Measurements from ENCODE around the gene SC5D. TPM values are rescaled to one million over a fixed set of nuclear protein-coding genes. Genes with fewer than 3 reads are reported as not detected.
A peak's percentile ranks its signal among the peaks of the same experiment; 100 is the strongest.

Gene SC5D
- total RNA-seq, 1 donor from 2014 or later, result 55.3 TPM

DNA sequence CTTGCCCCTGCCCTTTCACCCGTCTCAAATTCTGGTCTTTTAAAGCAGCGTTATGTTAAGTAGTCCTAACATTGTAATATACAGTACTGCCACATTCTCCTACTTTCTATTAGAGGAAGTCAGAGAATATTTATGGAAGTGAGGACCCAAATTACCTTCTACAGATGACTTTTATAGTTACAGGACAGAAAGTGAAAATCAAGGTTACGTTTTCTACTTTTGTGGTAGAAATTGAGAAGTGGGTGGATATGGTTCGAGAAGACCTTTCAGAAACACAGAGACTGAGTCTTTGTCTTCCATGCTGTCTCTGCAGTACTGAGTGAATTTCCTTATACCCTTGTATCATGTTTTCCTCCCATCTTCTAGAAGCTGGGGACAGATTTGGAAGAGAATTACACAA is 17.1 kb downstream of the SC5D start:
- no peak for DNase-seq (ENCODE audit: low read depth)
- no peak overlapping the region for H3K4me3 ChIP-seq (ENCODE audit: low read depth, low read length)

DNA sequence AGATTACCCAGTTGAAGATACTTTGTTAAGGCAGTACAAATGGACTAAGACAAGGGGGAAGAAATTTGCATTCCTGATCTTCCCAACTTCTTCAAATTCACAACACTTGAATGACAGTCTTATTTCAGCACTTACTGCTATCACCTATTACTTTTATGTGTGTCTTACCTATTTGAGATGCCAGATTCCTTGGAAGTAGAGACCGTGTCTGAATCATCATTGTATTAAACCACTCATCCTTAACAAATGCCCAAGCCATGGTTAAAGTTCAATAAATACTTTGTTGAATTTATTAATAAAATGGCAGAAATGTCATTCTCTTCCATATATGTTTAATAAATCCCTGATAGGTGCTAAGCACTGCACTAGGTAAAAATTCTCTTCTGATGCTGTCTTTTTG is 18.3 kb downstream of the SC5D start:
- no peak for FAIRE-seq
- DNase-seq (ENCODE audit: low read depth), result no peak
- H3K36me3 ChIP-seq (ENCODE audit: control insufficient read depth, insufficient read depth, low read length), result peaks cover 5% of the 10 kb centered on the region
- H3K4me3 ChIP-seq (ENCODE audit: low read depth, low read length), result no peak overlapping the region
- no peaks in the 10 kb centered on the region for H3K27me3 ChIP-seq (ENCODE audit: control insufficient read depth, insufficient read depth, low read length)
- TF ChIP-seq, protein P1, sequence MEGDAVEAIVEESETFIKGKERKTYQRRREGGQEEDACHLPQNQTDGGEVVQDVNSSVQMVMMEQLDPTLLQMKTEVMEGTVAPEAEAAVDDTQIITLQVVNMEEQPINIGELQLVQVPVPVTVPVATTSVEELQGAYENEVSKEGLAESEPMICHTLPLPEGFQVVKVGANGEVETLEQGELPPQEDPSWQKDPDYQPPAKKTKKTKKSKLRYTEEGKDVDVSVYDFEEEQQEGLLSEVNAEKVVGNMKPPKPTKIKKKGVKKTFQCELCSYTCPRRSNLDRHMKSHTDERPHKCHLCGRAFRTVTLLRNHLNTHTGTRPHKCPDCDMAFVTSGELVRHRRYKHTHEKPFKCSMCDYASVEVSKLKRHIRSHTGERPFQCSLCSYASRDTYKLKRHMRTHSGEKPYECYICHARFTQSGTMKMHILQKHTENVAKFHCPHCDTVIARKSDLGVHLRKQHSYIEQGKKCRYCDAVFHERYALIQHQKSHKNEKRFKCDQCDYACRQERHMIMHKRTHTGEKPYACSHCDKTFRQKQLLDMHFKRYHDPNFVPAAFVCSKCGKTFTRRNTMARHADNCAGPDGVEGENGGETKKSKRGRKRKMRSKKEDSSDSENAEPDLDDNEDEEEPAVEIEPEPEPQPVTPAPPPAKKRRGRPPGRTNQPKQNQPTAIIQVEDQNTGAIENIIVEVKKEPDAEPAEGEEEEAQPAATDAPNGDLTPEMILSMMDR (IDR thresholded peaks at IDR 0.05; ENCODE audit: insufficient read depth, low read length, severe bottlenecking), result no peak

More for the DNA sequence above, 17.1 kb downstream of the SC5D start:
- TF ChIP-seq, protein P1 (IDR thresholded peaks at IDR 0.05; ENCODE audit: insufficient read depth, low read length, severe bottlenecking), result no peak
- FAIRE-seq, result no peak
- Histone ChIP-seq H3K36me3 (ENCODE audit: control insufficient read depth, insufficient read depth, low read length) (peaks cover 8% of the 10 kb centered on the region), H3K27me3 (ENCODE audit: control insufficient read depth, insufficient read depth, low read length) (no peaks in the 10 kb centered on the region)

DNA sequence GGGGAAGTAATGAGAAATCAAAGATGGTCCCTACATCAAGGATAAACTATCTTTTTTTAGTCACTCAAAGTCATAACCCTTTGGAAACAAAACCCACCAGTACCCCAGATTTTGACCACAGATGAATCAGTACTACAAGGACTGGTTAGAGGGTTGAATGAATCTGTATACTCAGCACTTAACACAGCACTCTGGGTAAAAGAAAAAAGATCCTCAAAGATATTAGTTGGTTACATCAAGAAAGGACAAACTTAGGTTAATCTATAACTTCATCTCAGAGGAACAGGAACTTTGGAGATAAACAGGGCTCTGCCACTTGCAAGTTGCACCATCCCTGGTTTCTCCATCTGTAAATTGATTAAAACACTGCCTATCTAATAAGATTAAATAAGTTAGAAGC is 18.8 kb downstream of the SC5D start:
- H3K4me3 ChIP-seq (ENCODE audit: low read depth, low read length), result no peak overlapping the region
- DNase-seq (ENCODE audit: low read depth) (no peak), FAIRE-seq (no peak)
- peaks cover 5% of the 10 kb centered on the region for H3K36me3 ChIP-seq (ENCODE audit: control insufficient read depth, insufficient read depth, low read length)
- TF ChIP-seq, protein P1 (IDR thresholded peaks at IDR 0.05; ENCODE audit: insufficient read depth, low read length, severe bottlenecking), result no peak
- no peaks in the 10 kb centered on the region for H3K27me3 ChIP-seq (ENCODE audit: control insufficient read depth, insufficient read depth, low read length)

DNA sequence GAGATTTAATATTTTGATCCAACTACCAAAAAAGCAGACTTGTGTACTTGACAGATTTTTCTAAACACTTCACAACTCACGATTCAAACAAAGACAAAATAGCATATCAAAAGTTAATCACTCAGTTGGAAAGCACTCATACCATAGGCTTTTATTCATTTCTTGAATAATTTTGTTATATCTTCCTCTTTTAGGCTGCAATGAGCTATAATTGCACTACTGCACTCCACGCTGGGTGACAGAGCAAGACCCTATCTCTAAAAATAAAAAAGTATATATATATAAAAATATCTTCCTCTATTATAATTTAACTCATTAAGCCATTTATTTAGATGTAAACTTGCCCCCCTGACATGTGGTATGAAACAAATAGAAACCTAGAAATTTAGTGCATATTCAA is 19.9 kb downstream of the SC5D start:
- FAIRE-seq (no peak), DNase-seq (ENCODE audit: low read depth) (no peak)
- H3K27me3 ChIP-seq (ENCODE audit: control insufficient read depth, insufficient read depth, low read length), result no peaks in the 10 kb centered on the region

DNA sequence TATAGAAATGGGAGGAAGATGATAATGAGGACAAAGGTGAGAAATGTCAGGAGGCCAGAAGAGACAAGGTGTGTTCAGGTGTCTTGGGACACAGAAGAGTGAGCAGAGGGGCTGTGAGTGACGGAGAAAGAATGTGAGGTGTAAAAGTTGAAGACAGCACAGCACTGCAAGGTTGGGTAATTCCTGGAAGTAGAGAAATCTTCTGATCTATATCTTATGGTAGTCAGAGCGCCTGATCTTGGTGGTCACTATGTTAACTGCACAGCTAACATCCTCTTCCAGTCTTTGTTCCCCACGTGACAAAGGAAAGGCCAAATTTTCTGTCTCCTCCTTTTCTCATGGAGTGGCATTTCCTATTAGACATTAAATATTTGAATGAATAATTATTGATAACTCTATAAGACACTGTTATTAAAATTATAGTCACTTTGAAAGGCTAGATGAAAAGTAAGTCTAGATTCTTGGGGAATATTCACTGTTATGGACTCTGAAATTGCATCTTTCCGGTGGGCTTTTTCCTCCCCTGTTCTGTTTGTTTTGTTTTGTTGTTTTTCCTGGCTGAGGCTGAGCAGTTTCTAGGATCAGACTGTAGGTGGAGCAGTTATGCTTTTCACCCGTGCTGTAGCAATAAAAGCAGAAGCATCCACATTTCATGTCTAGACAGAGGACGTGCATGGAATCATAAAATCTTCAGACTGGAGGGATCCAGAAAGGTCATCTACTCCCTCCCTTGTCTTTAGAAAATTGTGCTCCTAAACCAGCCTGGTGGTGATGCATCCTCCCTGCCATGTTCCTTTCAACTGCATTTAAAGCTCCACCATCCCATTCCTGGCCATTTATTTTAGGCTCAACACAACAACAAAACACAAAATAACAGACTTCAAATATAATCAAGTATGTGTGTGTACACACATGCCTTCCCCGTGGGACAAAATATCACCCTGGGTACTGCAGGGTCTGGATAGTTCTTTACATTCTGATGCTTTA is 26.6 kb downstream of the SC5D start:
- H3K4me3 ChIP-seq (ENCODE audit: low read depth, low read length), result no peak overlapping the region
- FAIRE-seq (no peak), DNase-seq (ENCODE audit: low read depth) (peak; percentile 48)
- H3K36me3 ChIP-seq (ENCODE audit: control insufficient read depth, insufficient read depth, low read length), result no peaks in the 10 kb centered on the region
- TF ChIP-seq, protein P1 (IDR thresholded peaks at IDR 0.05; ENCODE audit: insufficient read depth, low read length, severe bottlenecking), result peak; percentile 70
- H3K27me3 ChIP-seq (ENCODE audit: control insufficient read depth, insufficient read depth, low read length), result peaks cover 1% of the 10 kb centered on the region

More for the DNA sequence above, 19.9 kb downstream of the SC5D start:
- Histone ChIP-seq H3K36me3 (ENCODE audit: control insufficient read depth, insufficient read depth, low read length) (peaks cover 1% of the 10 kb centered on the region), H3K4me3 (ENCODE audit: low read depth, low read length) (no peak overlapping the region)
- TF ChIP-seq, protein P1 (IDR thresholded peaks at IDR 0.05; ENCODE audit: insufficient read depth, low read length, severe bottlenecking), result no peak
